ENCODE results near the gene GIMAP5. TPM values are rescaled to one million over a fixed set of nuclear protein-coding genes. Genes with fewer than 3 reads are reported as not detected.

The GIMAP5 gene
- polyA plus RNA-seq, 1 donor from 2014 or later = not detected

DNA sequence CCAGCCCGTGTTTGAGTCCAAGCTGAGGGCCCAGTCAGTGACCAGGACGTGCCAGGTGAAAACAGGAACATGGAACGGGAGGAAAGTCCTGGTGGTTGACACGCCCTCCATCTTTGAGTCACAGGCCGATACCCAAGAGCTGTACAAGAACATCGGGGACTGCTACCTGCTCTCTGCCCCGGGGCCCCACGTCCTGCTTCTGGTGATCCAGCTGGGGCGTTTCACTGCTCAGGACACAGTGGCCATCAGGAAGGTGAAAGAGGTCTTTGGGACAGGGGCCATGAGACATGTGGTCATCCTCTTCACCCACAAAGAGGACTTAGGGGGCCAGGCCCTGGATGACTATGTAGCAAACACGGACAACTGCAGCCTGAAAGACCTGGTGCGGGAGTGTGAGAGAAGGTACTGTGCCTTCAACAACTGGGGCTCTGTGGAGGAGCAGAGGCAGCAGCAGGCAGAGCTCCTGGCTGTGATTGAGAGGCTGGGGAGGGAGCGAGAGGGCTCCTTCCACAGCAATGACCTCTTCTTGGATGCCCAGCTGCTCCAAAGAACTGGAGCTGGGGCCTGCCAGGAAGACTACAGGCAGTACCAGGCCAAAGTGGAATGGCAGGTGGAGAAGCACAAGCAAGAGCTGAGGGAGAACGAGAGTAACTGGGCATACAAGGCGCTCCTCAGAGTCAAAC lies 5.2 kb downstream of the GIMAP5 start:
- no peak for TF ChIP-seq MXI1 (conservative IDR thresholded peaks at IDR 0.05; ENCODE audit: poor library complexity, severe bottlenecking)
- no peak for TF ChIP-seq SMC3 (conservative IDR thresholded peaks at IDR 0.05; ENCODE audit: poor library complexity)
- no peak for TF ChIP-seq CTCF (IDR thresholded peaks at IDR 0.05; ENCODE audit: poor library complexity, severe bottlenecking)
- TF ChIP-seq TAF1 (IDR thresholded peaks at IDR 0.05; ENCODE audit: low read depth) = no peak
- TF ChIP-seq EZH2 (IDR thresholded peaks at IDR 0.05; ENCODE audit: borderline replicate concordance, insufficient read depth, low read length, poor library complexity, severe bottlenecking) = no peak
- TF ChIP-seq RAD21 (conservative IDR thresholded peaks at IDR 0.05) = no peak
- TF ChIP-seq POLR2AphosphoS5 (IDR thresholded peaks at IDR 0.05) = no peak
- no peak for TF ChIP-seq EP300 (conservative IDR thresholded peaks at IDR 0.05; ENCODE audit: poor library complexity, severe bottlenecking)
- TF ChIP-seq REST (IDR thresholded peaks at IDR 0.05; ENCODE audit: borderline replicate concordance) = no peak
- Histone ChIP-seq H3K79me2 (replicated peaks; ENCODE audit: insufficient read depth, low read length) (no peaks in the 10 kb centered on the region), H4K20me1 (ENCODE audit: insufficient read depth) (no peaks in the 10 kb centered on the region), H3K9me2 (ENCODE audit: insufficient read depth, low read length) (no peaks in the 10 kb centered on the region), H3K4me2 (ENCODE audit: low read length) (no peak overlapping the region), H3K36me3 (ENCODE audit: insufficient read depth, low read length) (no peaks in the 10 kb centered on the region), H3K4me3 (ENCODE audit: low read length) (no peak overlapping the region), H3K9ac (ENCODE audit: low read length) (no peak overlapping the region), H3K9me3 (ENCODE audit: low read length) (no peaks in the 10 kb centered on the region), H2AFZ (ENCODE audit: low read depth, low read length) (no peak overlapping the region), H3K27ac (ENCODE audit: low read length) (no peak overlapping the region), H3K27me3 (ENCODE audit: insufficient read depth, low read depth, low read length) (no peaks in the 10 kb centered on the region), H3F3A (ENCODE audit: insufficient read depth, low read length, poor library complexity, severe bottlenecking) (no peaks in the 10 kb centered on the region)

GRCh38 chr7:150744041-150744656 lies 6.9 kb downstream of the GIMAP5 start:
- Histone ChIP-seq H3K27me3 (ENCODE audit: insufficient read depth, low read depth, low read length) (no peaks in the 10 kb centered on the region), H3K4me2 (ENCODE audit: low read length) (no peak overlapping the region), H3K36me3 (ENCODE audit: insufficient read depth, low read length) (no peaks in the 10 kb centered on the region), H3F3A (ENCODE audit: insufficient read depth, low read length, poor library complexity, severe bottlenecking) (no peaks in the 10 kb centered on the region), H3K9ac (ENCODE audit: low read length) (no peak overlapping the region), H3K79me2 (replicated peaks; ENCODE audit: insufficient read depth, low read length) (no peaks in the 10 kb centered on the region), H3K9me2 (ENCODE audit: insufficient read depth, low read length) (no peaks in the 10 kb centered on the region), H3K9me3 (ENCODE audit: low read length) (no peaks in the 10 kb centered on the region), H4K20me1 (ENCODE audit: insufficient read depth) (no peaks in the 10 kb centered on the region), H3K27ac (ENCODE audit: low read length) (no peak overlapping the region), H3K4me3 (ENCODE audit: low read length) (no peak overlapping the region), H2AFZ (ENCODE audit: low read depth, low read length) (no peak overlapping the region)
- TF ChIP-seq CTCF (IDR thresholded peaks at IDR 0.05; ENCODE audit: poor library complexity, severe bottlenecking) = no peak
- TF ChIP-seq EP300 (conservative IDR thresholded peaks at IDR 0.05; ENCODE audit: poor library complexity, severe bottlenecking) = no peak
- TF ChIP-seq REST (IDR thresholded peaks at IDR 0.05; ENCODE audit: borderline replicate concordance) = no peak
- TF ChIP-seq EZH2 (IDR thresholded peaks at IDR 0.05; ENCODE audit: borderline replicate concordance, insufficient read depth, low read length, poor library complexity, severe bottlenecking) = no peak
- TF ChIP-seq RAD21 (conservative IDR thresholded peaks at IDR 0.05) = no peak
- no peak for TF ChIP-seq MXI1 (conservative IDR thresholded peaks at IDR 0.05; ENCODE audit: poor library complexity, severe bottlenecking)
- TF ChIP-seq POLR2AphosphoS5 (IDR thresholded peaks at IDR 0.05) = no peak
- no peak for TF ChIP-seq SMC3 (conservative IDR thresholded peaks at IDR 0.05; ENCODE audit: poor library complexity)
